ENCODE data around the gene COL6A5.

DNA sequence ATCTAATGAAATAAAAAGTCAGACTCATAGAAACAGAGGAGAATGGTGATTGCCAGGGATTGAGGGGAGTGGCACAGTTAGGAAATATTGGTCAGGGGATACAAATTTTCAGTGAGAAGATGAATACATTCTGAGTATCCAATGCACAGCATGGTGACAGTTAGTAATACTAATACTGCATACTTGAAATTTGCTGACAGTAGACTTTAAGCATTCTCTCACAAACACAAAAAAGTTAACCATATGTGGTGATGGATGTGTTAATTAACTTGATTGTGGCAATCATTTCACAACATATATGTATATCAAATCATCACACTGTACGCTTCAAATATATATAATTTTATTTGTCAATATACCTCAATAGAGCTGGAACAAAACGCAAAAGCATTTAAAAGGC, 162.3 kb downstream of the COL6A5 start:
- TF ChIP-seq POLR2A (IDR thresholded peaks at IDR 0.05; ENCODE audit: low read depth, low read length) = no peak
- no peak for TF ChIP-seq TAF1 (IDR thresholded peaks at IDR 0.05; ENCODE audit: low read depth, low read length)
